ENCODE measurements around the gene PF4V1.
"Not testable (repeated sequence)": the region's sequence is repeated elsewhere in the genome, so short reads cannot be mapped to it uniquely, and the experiment has no call there.

PF4V1 gene

DNA sequence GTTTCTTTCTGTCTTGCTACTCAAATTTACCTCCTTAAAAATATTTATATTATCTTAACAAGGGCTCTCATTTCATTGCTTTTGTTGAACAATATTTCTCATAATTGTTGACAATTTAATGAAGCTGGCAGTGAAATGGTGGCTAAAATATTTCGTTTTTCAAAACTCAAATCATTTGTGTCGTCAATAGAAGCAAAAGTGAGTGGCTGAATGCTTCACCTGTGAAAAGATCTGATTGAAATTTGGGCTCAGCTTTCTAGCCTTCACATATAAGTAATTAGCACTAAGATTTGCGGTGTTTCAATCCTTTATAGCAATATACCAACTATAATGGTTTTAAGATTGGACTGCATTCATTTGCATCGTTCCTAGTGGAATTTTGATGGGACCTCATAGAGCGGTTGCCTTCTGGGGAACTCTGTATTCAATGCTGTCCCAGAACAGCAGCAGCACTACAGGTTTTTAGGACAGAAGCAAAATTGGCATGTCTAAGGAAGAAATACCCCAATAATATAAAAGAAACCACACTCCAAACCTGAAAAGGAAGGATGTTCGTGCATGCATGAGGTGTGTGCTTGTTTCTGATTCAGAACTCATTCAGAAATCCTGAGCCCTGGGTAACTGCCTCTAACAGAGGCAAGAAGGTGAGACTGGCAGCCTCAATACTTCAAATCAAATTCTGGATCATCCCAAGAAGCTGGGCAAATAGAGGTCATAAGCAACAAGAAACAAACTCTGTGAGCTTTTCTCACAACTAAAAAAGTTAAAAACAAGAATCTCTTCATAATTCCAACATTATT is 18.6 kb downstream of the PF4V1 start:
- DNase-seq = no peak

DNA sequence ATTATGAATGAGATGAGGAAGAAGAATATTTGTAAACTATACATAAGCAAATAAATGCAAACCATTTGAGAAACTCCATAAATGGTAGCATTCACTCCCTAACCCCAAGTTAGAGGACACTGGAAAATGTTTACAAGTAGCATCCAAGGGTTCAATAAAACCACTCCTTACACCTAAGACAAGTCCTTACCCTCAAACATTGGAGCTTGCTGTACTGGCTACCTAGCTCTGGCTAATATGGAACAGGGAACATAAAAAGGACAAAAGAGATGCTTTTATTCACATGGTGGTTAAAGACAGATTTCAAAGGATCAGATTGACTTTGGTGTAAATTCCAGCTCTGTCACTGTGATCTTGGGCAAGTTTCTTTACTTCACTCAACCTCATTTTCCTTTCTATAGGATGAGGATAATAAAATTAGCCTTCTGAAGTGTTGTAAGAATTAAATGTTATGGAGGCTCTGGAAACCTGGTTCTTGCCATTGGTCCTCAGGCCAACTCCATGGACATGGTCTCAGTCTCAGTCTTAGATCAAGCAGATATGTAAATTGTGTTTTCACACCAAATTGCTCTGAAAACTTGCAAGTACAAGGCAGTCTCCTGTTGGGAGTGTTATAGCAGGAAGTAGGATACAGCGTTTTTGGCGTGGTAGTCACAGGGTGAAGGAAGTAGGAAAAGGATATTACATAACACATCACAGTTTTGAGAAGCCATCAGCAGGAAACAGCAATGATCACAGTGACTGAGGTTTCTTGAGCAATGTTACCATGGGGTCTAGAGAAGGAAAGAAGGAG is 19.4 kb downstream of the PF4V1 start:
- DNase-seq = no peak

DNA sequence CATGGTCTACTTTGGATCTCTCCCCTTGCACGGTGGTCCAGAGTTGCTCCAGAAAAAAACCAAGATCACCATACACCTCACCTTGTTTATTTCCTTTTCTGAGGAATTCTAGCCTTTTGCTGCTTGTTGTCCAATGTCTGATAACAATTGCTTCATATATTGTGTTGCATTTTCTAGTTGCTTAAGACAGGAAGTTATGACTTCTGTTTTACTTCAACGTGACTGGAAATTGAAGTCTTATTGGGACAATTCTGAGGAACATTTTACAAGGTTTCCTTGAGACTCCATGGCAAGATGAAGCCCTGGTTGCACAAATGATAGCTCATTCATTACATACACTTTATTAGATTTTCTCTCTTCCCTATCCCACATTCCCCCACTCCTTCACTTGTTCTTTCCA is 21.3 kb downstream of the PF4V1 start:
- no peak for DNase-seq

DNA sequence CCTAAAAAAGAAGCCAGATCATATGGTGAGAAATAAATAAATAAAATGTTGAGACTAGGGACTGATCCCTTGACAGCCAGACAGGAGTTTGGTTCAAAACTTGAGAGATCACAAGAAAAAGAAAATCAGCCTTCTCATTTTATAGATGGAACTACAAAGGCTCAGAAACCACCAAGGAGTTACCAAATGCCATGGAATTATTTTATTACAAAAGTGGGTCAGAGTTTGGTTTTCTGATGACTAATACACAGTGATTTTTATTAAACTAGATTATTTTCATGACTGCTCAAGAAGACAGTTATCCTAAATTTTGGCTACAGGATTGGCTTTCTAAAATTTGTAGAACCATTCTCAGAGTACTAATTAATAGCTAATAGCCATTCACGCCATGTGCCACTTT is 22.3 kb downstream of the PF4V1 start:
- DNase-seq = no peak

DNA sequence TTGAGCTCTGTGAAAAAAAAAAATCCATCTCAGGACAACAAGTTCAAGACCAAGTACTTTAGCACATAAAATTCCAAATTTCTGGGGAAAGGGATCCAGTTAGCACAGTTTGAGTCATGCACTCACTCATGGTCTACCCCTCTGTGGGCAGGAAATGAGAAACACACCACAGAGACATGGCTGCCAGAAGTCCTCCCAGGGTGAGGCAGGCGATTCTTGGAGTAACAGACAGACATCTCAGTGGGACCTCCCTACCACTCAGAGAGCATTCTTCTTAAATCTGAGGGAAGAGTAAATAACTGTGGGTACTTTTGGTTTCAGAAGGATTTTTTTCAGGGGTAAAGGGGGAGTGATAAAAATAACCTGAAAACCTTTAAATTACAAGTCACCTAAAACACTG is 30.2 kb downstream of the PF4V1 start:
- DNase-seq = no peak

DNA sequence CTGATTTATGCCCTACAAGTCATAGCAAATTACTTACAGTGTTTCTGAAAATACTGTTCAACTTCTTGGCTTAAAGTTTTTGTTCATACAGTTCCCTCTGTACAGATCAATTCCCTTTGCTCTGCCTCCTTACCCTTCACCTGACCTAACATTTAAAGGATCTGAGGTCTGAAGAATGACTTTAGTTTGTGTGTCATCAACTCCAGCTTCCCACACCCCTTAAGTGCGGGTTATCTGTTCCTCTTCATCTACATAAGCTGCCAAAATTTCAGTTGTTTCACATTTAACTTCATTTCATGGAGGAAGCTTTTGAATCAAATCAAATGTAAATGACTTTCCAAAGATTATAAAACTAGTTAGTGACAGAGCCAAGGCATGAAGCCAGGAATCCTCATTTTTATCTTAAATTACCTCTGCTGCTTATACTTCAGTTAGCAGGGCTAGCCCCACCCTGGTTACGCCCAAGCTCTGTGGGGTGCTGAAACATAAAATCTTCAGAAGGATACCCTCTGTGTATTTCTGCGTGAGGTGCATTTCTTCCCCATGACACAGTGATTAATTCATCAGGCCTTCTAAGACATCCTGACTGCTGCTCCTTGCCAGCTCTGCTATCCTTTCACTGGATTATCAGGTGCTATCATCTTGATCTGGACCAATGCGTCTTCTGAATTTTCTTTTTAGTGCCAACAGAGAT is 32.6 kb downstream of the PF4V1 start:
- no peak for DNase-seq

DNA sequence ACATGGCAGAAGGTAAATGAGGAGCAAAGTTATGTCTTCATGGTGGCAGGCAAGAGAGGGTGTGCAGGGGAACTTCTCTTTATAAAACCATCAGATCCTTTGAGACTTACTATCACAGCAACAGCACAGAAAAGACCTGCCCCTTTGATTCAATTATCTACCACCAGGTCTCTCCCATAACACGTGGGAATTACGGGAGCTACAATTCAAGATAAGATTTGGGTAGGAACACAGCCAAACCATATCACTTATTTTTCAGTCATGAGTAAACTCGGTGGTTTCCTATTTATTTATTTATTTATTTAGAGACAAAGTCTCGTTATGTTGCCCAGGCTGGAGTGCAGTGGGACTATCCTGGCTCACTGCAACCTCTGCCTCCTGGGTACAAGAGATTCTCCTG is 38.2 kb downstream of the PF4V1 start:
- no peak for DNase-seq

DNA sequence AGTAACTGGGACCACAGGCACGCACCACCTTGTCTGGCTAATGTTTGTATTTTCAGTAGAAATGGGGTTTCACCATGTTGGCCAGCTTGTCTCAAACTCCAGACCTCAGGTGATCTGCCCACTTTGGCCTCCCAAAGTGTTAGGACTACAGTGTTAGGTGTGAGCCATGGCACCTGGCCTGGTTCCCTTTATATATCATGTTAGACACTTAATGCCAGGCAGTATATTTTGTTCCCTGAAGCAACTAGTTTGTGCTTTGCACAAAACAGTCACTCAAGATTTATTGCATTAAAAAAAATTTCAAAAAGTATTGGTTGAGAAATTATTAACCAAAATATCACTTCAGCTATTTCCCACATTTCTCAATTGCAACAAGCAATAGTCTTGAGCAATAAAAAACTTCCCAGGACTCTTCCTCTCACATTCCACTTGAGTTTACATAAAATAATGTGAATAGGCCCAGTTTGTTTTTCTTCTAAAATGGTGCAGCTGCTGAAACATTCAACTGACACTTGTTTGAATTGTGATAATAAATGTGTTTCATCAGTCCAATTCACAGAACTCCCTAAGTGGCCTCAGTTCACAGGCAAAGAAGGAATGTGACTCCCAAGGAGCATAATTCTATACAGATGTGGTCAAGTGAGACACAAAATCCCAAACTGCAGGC is 38.8 kb downstream of the PF4V1 start:
- no peak for DNase-seq

DNA sequence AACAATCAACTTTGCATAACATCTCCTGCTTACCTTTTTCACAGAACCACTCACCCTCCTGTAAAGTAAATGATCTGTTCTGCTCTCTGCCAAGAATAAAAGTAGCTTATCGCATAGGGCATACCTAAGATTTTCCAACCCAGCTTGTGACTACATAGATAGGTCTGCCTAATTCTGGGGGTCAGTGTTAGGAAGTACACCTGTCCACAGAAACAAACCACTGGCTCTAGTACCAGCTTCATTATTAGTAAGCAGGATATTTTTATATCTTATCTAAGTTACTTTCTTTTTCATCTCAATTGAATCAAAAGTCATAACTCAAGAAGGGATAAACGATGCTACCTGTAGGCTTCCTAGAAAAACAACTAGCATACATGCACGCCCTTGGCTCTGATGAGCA is 39.9 kb downstream of the PF4V1 start:
- DNase-seq = no peak

DNA sequence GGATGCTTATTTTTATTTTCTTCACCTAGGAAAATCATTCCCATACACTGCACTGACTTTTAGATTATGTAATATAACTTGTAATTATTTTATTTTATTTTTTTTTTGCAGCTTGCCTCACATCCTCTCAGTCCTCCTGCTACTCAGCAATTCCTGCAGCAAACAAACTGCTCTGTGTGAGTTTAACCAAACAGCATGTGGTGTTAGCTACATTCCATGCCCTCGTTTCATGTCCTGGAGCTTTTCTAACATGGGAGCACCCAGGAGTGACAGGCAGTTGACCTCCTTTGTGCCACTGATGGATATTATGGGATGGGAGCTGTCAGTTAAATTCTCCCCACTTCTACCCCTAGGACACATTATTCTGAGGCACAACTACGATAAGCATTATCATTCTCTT is 40.9 kb downstream of the PF4V1 start:
- DNase-seq = no peak

DNA sequence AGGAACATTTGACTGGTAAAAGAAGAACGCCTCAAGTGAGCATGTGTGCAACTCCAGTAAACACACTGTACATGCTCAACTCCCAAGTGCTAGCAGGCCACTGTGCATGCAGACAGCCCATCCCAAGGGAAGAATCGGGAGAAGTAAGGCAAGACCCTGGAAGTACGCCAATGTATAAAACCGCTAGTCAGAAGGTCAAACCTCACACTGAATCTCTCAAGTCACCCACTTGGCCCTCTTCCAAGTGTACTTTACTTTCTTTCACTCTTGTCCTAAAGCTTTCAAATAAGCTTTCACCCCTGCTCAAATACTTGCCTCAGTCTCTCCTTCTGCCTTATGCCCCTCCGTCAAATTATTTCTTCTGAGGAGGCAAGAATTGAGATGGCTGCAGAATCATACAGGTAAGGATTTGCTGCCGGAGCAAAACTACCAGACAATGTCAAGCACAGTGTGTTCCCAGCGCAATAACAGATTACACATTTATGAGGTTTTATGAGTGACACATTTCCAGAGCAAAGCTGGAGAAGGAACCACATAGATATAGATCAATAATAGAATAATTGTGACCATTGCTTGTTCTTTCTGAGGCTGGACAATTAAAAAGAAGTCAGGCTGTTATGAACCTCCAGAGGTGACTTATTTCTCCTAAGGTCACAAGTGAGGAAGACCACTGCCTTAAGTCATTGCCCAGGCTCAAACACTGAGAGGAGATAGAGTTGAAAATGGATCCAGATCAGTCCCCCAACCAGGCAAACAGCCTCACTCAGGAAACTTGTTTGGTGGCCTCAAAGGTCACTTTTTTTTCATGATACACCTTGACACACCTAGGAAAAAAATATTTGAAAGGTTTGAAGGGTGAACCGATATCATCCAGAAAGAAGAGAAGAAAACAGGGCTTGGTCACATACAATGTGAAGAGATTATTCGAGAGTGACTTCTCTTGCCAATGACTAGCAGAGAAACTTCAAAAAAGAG is 42.4 kb downstream of the PF4V1 start:
- no peak for DNase-seq

DNA sequence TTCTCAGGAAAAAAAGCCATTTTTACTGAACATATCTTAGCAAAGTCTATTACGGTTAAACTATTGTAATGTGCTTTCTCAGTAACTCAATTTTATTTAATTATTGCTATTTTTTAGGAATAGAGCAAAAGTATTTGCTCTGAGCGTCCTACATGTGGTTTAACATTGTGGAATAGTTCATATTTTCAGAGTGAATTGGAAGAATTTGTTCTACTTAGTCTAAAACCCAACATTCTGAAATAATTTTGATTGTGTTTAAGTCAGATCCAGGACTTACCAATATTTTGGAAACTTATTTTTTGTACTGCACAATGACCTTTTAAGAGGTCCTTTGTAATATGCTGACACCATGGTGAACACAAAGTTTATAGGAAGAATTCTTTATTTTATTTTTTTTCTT is 43.3 kb downstream of the PF4V1 start:
- no peak for DNase-seq

DNA sequence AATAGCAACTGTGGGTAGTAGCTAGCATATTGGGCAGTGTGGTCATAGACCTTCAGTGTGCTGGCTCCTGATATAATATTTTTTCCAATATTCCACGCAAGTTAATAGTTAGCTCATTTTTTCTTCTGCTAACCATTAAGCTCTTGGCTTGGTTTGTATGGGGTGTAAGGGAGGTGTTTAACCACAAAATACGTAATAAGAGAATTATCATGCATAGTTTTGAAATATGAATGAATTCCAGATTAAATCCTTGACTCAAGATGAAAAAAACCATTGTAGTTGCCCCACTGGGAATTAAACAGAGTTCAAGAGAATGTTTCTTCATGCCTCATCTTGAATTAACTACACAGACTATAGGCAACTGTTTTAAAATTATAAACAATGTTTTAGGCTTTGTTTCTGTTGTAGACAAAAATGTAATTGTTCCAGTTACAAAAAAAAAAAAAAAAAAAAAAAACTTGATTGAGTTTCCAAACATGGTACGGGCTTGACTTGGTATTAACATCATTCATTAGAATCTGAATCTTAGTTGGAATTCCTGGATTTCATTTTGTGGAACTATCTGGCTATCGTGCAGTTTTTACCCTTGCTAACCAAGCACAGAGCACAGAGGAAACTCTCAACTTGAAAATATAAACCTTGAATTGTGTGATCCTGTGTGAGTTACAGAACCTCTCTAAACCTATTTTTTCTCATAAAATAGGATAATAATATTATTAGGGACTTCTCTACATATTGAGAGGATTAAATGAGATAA is 44.5 kb downstream of the PF4V1 start:
- no peak for DNase-seq

DNA sequence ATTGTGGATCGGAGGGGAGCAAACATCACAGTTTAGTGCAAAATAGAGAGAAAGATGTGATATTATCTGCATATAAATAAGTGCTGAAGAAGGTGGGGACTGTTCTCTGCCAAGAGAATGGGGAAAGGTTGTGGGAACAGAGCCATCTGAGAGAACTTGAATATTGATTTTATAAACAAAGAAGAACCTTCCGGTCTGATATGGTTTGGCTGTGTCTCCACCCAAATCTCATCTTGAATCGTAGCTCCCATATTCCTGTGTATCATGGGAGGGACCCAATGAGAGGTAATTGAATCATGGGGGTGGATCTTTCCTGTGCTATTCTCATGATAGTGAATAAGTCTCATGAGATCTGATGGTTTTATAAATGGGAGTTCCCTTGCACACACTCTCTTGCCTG is 46.2 kb downstream of the PF4V1 start:
- not testable (repeated sequence) for DNase-seq

DNA sequence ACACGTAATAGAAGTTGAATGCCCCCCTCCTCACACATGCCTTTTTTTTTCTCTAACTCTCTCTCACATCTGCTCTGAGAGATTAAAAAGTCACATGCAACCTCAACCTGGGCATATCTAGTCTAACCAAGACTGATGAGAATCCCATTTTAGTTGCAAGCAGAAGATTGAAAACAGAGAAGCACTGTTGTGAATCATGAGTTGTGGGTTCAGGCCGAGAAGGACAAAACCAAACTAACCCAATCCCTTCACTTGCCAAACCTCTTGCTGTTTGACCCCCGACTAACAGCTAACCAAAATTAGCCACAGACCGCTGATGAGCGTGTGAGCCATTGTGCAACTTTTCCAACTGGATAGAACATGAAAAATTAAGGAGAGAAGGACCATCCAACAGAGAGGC is 47.9 kb downstream of the PF4V1 start:
- no peak for DNase-seq

DNA sequence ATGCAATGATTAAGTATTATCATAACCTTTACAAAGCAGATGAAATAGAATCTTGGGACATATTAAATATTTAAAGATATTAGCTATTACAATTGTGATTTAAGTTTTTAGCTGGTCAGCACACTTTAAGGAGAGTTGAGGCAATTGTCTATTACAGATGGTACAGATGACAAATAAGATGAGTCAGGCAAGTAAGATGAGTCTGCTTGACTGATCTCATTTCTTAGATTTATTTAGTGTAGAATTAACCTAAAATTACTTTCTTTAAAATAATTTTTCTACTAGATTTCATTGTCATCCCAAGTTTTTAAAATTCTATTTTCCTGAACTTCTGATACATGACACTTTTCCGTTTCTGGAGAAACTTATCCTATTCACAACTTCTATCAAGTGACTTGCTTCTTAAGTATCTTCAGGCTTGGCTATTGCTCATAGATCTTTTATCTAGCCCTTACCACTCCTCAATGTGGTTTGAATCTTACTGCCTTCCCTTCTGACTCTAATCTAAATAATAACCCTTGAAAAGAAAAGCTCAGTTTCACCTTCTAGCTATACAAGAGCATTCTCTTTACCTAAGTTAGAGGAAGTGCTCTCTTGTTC is 49.0 kb downstream of the PF4V1 start:
- DNase-seq = no peak

DNA sequence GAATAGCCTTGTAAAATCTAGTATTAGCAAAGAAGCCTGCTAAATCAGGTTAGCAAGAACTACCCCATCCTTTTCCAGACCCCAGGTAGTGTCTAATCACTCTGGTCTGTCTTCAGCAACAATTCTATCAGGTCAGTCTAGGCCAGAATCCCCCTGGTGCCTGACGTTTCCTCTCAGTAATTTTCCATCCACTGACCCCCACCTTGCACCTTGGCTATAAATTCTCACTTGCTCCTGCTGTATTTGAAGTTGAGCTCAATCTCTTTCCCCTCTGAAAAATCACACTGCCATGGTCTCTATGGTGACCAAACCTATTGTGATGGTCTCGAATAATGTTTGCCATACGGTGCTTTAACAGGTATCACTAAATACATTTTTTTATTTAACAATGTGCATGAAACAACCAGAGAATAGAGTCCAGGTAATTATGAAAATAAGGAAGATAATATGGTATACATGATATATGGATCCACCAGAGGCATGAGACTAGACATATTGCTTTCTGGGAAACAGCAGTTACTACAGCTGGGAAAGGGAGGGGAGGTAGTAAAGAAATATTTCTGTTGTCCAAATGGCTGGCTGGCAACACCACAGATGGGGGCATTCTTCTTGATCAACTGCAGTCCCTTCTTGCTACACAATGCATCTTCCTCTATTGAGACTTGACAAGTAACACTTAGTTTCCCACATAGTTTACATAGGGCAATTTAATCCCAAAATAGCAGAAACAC is 49.9 kb downstream of the PF4V1 start:
- DNase-seq = no peak
